ENCODE results near the gene SAMD4B.
"Not testable (repeated sequence)": the region's sequence is repeated elsewhere in the genome, so short reads cannot be mapped to it uniquely, and the experiment has no call there.

Gene SAMD4B

DNA sequence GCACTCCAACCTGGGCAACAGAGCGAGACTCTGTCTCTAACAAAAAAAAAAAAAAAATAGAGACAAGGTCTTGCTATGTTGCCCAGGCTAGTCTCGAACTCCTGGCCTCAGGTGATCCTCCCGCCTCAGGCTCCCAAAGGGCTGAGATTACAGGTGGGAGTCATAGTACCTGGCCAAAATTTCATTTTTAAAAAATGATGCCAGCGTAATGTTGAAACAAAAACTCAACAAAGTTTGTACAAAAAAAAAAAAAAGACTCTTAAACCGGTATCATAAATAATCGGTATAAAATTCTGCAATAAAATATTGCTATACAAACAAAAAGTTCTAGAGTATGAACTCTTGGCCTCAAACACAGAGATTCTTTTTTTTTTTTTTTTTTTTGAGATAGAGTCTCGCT, 9.9 kb upstream of the SAMD4B start:
- H3K27ac ChIP-seq: no peak overlapping the region
- TF ChIP-seq, protein P1, sequence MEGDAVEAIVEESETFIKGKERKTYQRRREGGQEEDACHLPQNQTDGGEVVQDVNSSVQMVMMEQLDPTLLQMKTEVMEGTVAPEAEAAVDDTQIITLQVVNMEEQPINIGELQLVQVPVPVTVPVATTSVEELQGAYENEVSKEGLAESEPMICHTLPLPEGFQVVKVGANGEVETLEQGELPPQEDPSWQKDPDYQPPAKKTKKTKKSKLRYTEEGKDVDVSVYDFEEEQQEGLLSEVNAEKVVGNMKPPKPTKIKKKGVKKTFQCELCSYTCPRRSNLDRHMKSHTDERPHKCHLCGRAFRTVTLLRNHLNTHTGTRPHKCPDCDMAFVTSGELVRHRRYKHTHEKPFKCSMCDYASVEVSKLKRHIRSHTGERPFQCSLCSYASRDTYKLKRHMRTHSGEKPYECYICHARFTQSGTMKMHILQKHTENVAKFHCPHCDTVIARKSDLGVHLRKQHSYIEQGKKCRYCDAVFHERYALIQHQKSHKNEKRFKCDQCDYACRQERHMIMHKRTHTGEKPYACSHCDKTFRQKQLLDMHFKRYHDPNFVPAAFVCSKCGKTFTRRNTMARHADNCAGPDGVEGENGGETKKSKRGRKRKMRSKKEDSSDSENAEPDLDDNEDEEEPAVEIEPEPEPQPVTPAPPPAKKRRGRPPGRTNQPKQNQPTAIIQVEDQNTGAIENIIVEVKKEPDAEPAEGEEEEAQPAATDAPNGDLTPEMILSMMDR (IDR thresholded peaks at IDR 0.05): no peak
- no peak for TF ChIP-seq ZFX (IDR thresholded peaks at IDR 0.05; ENCODE audit: borderline replicate concordance)

DNA sequence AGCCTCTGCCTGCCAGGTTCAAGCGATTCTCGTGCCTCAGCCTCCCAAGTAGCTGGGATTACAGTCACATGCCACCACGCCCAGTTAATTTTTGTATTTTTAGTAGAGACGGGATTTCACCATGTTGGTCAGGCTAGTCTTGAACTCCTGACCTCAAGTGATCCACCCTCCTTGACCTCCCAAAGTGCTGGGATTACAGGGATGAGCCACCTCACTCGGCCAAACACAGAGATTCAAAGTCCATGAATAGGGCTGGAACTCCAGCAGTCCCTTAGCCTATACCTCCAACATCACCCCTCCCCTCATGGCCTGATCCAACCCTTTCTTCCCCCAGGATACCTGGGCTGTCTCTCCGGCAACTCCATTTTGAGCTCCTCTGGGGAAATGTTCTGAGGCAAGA, 9.5 kb upstream of the SAMD4B start:
- not testable (repeated sequence) for H3K27ac ChIP-seq

DNA sequence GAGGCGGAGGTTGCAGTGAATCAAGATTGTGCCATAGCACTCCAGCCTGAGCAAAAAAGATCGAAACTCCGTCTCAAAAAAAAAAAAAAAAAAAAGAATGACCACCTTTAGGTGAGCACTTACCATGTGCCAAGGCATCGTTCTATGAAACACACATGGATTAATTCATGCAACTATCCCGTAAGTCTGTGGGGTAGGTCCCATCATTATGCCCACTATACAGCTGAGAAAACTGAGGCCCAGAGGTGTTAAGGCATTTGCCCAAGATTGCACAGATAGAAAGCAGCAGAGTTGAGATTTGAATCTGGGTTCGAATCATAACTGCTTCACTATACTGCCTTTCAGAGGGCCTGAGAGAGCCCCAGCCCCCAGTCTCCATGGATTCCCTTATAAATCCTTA, 8.7 kb upstream of the SAMD4B start:
- no peak for TF ChIP-seq ZFX (IDR thresholded peaks at IDR 0.05; ENCODE audit: borderline replicate concordance)
- TF ChIP-seq, protein P1 (IDR thresholded peaks at IDR 0.05): no peak

DNA sequence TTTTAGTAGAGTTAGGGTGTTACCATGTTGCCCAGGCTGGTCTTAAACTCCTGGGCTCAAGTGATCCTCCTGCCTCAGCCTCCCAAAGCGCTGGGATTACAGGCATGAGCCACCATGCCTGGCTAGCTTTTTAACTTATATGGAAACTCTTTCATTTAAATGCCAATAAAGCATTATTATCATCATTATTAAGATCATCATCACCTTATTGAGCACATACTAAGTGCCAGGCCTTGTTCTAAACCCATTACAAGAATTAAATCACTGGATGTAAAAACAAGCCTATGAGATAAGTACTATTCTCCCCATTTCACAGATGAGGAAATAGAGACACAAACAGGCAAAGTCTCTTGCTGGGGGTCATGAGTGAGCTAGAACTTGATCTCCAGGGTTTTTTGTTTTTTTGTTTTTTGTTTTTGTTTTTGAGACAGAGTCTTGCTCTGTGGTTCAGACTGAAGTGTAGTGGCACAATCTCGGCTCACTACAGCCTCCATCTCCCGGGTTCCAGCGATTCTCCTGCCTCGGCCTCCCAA, 7.7 kb upstream of the SAMD4B start:
- no peak overlapping the region for H3K27ac ChIP-seq

More for the DNA sequence above, 8.7 kb upstream of the SAMD4B start:
- H3K27ac ChIP-seq: no peak overlapping the region

DNA sequence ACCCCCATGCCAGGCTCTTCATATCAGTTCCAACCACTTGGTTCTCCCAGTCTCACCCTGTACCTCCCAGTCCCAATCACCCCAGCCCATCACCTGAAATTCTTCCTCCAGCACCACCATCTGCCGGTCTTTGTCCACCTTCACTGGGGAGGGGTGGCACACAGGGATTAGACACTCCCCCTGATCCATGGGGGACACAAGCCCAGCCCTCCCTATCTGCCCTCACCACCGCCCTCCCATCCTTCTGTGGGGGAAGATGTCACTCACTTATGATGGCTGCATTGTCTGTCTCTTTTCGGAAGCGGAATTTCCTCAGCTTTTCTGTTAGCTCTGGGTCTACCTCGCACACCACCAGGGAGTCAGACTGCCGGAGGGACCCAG, 7.1 kb upstream of the SAMD4B start:
- H3K27ac ChIP-seq: no peak overlapping the region
- TF ChIP-seq ZFX (IDR thresholded peaks at IDR 0.05; ENCODE audit: borderline replicate concordance): no peak
- TF ChIP-seq, protein P1 (IDR thresholded peaks at IDR 0.05): no peak

More for the DNA sequence above, 7.7 kb upstream of the SAMD4B start:
- TF ChIP-seq, protein P1 (IDR thresholded peaks at IDR 0.05): no peak
- no peak for TF ChIP-seq ZFX (IDR thresholded peaks at IDR 0.05; ENCODE audit: borderline replicate concordance)

DNA sequence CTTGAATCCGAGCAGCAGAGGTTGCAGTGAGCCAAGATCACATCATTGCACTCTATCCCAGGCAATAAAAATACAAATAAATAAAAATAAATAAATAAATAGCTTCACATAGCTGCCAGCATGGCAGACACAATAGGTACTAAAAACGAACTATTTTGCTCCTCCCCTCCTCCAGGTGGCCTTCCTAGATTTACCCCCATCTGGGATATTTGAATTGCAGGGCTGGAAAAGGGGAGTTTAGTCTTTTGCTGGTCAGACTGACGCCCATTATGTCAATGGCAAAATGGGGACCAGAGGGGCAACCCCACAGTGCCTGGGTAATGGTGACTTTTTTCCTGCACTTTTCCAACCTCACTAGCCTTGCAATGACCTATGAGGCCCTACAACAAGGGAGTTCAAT, 5.7 kb upstream of the SAMD4B start:
- TF ChIP-seq ZFX (IDR thresholded peaks at IDR 0.05; ENCODE audit: borderline replicate concordance): no peak
- TF ChIP-seq, protein P1 (IDR thresholded peaks at IDR 0.05): no peak
- no peak overlapping the region for H3K27ac ChIP-seq

DNA sequence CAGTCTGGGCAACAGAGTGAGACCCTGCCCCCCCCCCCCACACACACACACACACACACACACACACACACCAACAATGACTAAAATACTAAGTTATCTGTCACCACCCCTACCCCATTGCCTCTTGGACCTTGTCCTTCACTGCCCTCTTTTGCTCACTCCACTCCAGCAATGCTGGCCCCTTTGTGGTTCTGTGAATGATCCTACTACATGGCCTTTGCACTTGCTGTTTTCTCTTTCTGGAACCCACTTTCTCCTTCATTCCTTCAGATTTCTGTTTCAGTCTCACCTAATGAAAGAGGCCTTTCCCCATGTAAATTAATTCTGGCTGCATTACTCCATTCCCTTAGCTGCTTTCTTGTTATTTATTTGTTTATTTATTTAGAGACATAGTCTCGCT, 2.5 kb upstream of the SAMD4B start:
- H3K27ac ChIP-seq: no peak overlapping the region

DNA sequence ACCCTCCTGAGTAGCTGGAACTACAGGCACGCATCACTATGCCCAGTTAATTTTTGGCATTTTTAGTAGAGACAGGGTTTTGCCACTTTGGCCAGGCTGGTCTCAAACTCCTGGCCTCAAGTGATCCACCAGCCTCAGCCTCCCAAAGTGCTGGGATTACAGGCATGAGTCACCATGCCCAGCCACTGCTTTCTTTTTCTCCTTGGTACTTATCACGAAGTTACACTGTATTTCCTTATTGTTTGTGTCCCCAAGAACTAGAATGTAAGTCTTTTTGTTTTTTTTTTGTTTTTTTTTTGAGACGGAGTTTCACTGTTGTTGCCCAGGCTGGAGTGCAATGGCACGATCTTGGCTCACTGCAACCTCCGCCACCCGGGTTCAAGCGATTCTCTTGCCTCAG, 2.1 kb upstream of the SAMD4B start:
- not testable (repeated sequence) for H3K27ac ChIP-seq

More for the DNA sequence above, 2.5 kb upstream of the SAMD4B start:
- no peak for TF ChIP-seq ZFX (IDR thresholded peaks at IDR 0.05; ENCODE audit: borderline replicate concordance)
- TF ChIP-seq, protein P1 (IDR thresholded peaks at IDR 0.05): no peak
